Small intestine (tissue), 7 donors: ENCODE measurements around the gene VDAC1. TPM values are rescaled to one million over a fixed set of nuclear protein-coding genes. Genes with fewer than 3 reads are reported as not detected.
"Not testable (repeated sequence)": the region's sequence is repeated elsewhere in the genome, so short reads cannot be mapped to it uniquely, and the experiment has no call there.

Experiments used
- DNase-seq, 2 donors: peaks; one replicate each; pipeline versions ENCODE4 v3.0.0 to v3.0.0-alpha.2; 2013
- FAIRE-seq: peaks from 2 replicates; lab custom pipeline; 2012; peaks lifted over from hg19 to GRCh38; lab: Jason Lieb, UNC
- H3K27ac ChIP-seq, 3 donors: one replicate each; pipeline ENCODE4 v1.5.1; 2013; ENCODE audit warnings: low read length in 2 of 3, mild to moderate bottlenecking in 2 of 3, control low read depth in 1 of 3, inconsistent platforms in 1 of 3, low read depth in 1 of 3, moderate library complexity in 1 of 3
- H3K27me3 ChIP-seq, 3 donors: one replicate each; pipeline ENCODE4 v1.6.1; 2013; ENCODE audit warnings: low read length in 3 of 3, inconsistent platforms in 1 of 3; ENCODE audit not compliant: control insufficient read depth in 3 of 3, insufficient read depth in 3 of 3
- H3K36me3 ChIP-seq, 3 donors: one replicate each; pipeline ENCODE4 v1.6.1; 2013; ENCODE audit warnings: low read length in 3 of 3, inconsistent platforms in 1 of 3, low read depth in 1 of 3, mild to moderate bottlenecking in 1 of 3, moderate library complexity in 1 of 3; ENCODE audit not compliant: control insufficient read depth in 3 of 3, insufficient read depth in 2 of 3
- H3K4me1 ChIP-seq, 3 donors: one replicate each; pipeline ENCODE4 v1.6.1; 2013; ENCODE audit warnings: low read length in 2 of 3, inconsistent platforms in 1 of 3, low read depth in 1 of 3, mild to moderate bottlenecking in 1 of 3, moderate library complexity in 1 of 3; ENCODE audit not compliant: control insufficient read depth in 3 of 3, insufficient read depth in 2 of 3
- H3K4me3 ChIP-seq, 3 donors: one replicate each; pipeline ENCODE4 v1.5.1; 2013; ENCODE audit warnings: low read length in 3 of 3, control low read depth in 1 of 3, inconsistent platforms in 1 of 3, low read depth in 1 of 3, mild to moderate bottlenecking in 1 of 3, moderate library complexity in 1 of 3
- H3K9me3 ChIP-seq, 2 donors: one replicate each; pipeline ENCODE4 v1.6.1; 2013; ENCODE audit warnings: low read depth in 1 of 2, low read length in 1 of 2; ENCODE audit not compliant: control insufficient read depth in 2 of 2, insufficient read depth in 1 of 2
- whole genome bisulfite sequencing, 3 donors: extraction: QIAGEN DNeasy Blood & Tissue Kit; methylation state at CpG; one replicate each; pipeline ENCODE4 v1.1.7; 2013; 5-methylcytosine and 5-hydroxymethylcytosine counted together
- polyA plus RNA-seq, 4 donors: library from polyadenylated mRNA; stranded (reverse) in 3 of 4; unstranded in 1 of 4; fragments of 200-250 nt in 3 of 4; fragments of 120-200 nt in 1 of 4; gene quantifications; one replicate each; pipeline versions ENCODE4 v1.2.1 to v1.2.3, GENCODE V29; 2013
- donor health status: healthy with polysubstance abuse.
- donor health status: control.
- donor health status: control.
- donor health status: Bipolar disorder and iron deficiency.
- donor health status: healthy.

Gene VDAC1
- polyA plus RNA-seq, 4 donors: 213 to 412 (median 281) TPM

GRCh38 chr5:133956196-133956595 is 48.6 kb downstream of the VDAC1 start:
- FAIRE-seq, H3K4me3 ChIP-seq, H3K4me1 ChIP-seq, DNase-seq, H3K9me3 ChIP-seq, H3K27me3 ChIP-seq, H3K27ac ChIP-seq: not testable (repeated sequence)
- 90 to 100% (median 97%) methylated on average over 1 of the region's 1 CpG for WGBS, 3 donors
- H3K36me3 ChIP-seq: peaks cover 2 to 29% (median 3%) of the 10 kb centered on the region in 3 donors

GRCh38 chr5:133953568-133954145 is 51.1 kb downstream of the VDAC1 start:
- Histone ChIP-seq H3K27me3 (no peaks in the 10 kb centered on the region), H3K27ac (peak overlapping the region in 2 of 3 donors; percentile 15 to 65), H3K36me3 (peaks cover 2 to 21% (median 3%) of the 10 kb centered on the region in 3 donors), H3K4me3 (no peak overlapping the region), H3K4me1 (peaks cover 0 to 7% (median 6%) of the 10 kb centered on the region in 3 donors), H3K9me3 (no peaks in the 10 kb centered on the region)
- FAIRE-seq (no peak), DNase-seq (no peak)
- 63 to 79% (median 75%) methylated on average over 10 of the region's 10 CpGs for WGBS, 3 donors

- peak overlapping the region in 2 of 3 donors; percentile 15 to 65 for H3K27ac ChIP-seq
These were observed 51.8 kb downstream of the VDAC1 start for GRCh38 chr5:133952729-133953567.

GRCh38 chr5:133950821-133951612 is 53.8 kb downstream of the VDAC1 start:
- no peak for DNase-seq
- Histone ChIP-seq H3K27me3 (no peaks in the 10 kb centered on the region), H3K4me1 (peaks cover 0 to 7% (median 4%) of the 10 kb centered on the region in 3 donors), H3K27ac (no peak overlapping the region), H3K36me3 (peaks cover 0 to 13% (median 0%) of the 10 kb centered on the region in 3 donors), H3K4me3 (no peak overlapping the region), H3K9me3 (no peaks in the 10 kb centered on the region)
- WGBS, 3 donors: 88 to 89% (median 88%) methylated on average over 7 of the region's 7 CpGs
- no peak for FAIRE-seq

More at GRCh38 chr5:133952729-133953567, 51.8 kb downstream of the VDAC1 start:
- no peak overlapping the region for H3K4me3 ChIP-seq
- peaks cover 0 to 7% (median 6%) of the 10 kb centered on the region in 3 donors for H3K4me1 ChIP-seq
- no peaks in the 10 kb centered on the region for H3K27me3 ChIP-seq
- H3K36me3 ChIP-seq: peaks cover 2 to 16% (median 3%) of the 10 kb centered on the region in 3 donors
- FAIRE-seq: no peak
- 47 to 54% (median 53%) methylated on average over 10 of the region's 10 CpGs for WGBS, 3 donors
- DNase-seq: peak; percentile 50 to 87
- H3K9me3 ChIP-seq: no peaks in the 10 kb centered on the region

GRCh38 chr5:133948721-133949120 is 56.1 kb downstream of the VDAC1 start:
- DNase-seq: no peak
- Histone ChIP-seq H3K9me3 (no peaks in the 10 kb centered on the region), H3K27me3 (no peaks in the 10 kb centered on the region), H3K27ac (no peak overlapping the region), H3K4me1 (peaks cover 0 to 7% (median 4%) of the 10 kb centered on the region in 3 donors), H3K36me3 (peaks cover 0 to 3% (median 0%) of the 10 kb centered on the region in 3 donors), H3K4me3 (no peak overlapping the region)
- no peak for FAIRE-seq

- H3K4me1 ChIP-seq: no peaks in the 10 kb centered on the region
- H3K36me3 ChIP-seq: no peaks in the 10 kb centered on the region
- 60 to 68% (median 63%) methylated on average over 5 of the region's 5 CpGs for WGBS, 3 donors
- no peak overlapping the region for H3K4me3 ChIP-seq
- H3K27ac ChIP-seq: no peak overlapping the region
- FAIRE-seq: no peak
- DNase-seq: peak in 1 of 2 donors; percentile 21
- H3K27me3 ChIP-seq: no peaks in the 10 kb centered on the region
- no peaks in the 10 kb centered on the region for H3K9me3 ChIP-seq
These were observed 57.3 kb downstream of the VDAC1 start for GRCh38 chr5:133947431-133947841.

- Histone ChIP-seq H3K36me3 (no peaks in the 10 kb centered on the region), H3K9me3 (no peaks in the 10 kb centered on the region), H3K4me1 (no peaks in the 10 kb centered on the region), H3K27ac (no peak overlapping the region), H3K4me3 (no peak overlapping the region), H3K27me3 (no peaks in the 10 kb centered on the region)
- 44 to 72% (median 70%) methylated on average over 3 of the region's 3 CpGs for WGBS, 3 donors
- DNase-seq (no peak), FAIRE-seq (no peak)
These were observed 59.2 kb downstream of the VDAC1 start for GRCh38 chr5:133945568-133945967.
